ENCODE results near the gene SCYL1.
"Not testable (repeated sequence)": the region's sequence is repeated elsewhere in the genome, so short reads cannot be mapped to it uniquely, and the experiment has no call there.

The SCYL1 gene

DNA sequence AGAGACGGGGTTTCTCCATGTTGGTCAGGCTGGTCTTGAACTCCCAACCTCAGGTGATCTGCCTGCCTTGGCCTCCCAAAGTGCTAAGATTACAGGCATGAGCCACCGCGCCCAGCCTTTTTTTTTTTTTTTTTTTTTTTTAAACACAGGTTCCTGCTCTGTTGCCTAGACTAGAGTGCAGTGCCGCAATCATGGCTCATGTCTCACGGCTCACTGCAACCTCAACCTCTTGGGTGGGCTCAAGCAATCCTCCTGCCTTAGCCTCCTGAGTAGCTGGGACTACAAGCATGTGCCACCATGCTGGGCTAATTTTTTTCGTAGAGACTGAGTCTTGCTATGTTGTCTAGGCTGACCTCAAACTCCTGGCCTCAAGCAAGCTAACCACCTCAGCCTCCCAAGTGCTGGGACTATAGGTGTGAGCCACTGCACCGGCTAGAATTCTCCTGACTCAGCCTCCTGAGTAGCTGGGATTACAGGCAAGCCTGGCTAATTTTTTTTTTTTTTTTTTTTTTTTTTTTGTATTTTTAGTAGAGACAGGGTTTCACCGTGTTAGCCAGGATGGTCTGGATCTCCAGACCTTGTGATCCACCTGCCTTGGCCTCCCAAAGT is 5.8 kb upstream of the SCYL1 start:
- not testable (repeated sequence) for H3K36me3 ChIP-seq (ENCODE audit: control insufficient read depth, insufficient read depth, low read length, severe bottlenecking); H3K9me3 ChIP-seq (ENCODE audit: control insufficient read depth, low read length); DNase-seq (ENCODE audit: low read depth); H3K9ac ChIP-seq (ENCODE audit: low read length); H3K27me3 ChIP-seq (replicated peaks; ENCODE audit: control insufficient read depth, insufficient read depth, low read length); H3K4me1 ChIP-seq (ENCODE audit: control insufficient read depth, insufficient read depth, low read length); H3K4me3 ChIP-seq (ENCODE audit: low read length)

GRCh38 chr11:65521777-65522521 is 2.9 kb upstream of the SCYL1 start:
- not testable (repeated sequence) for H3K4me3 ChIP-seq (ENCODE audit: low read length)
- peaks cover 19% of the 10 kb centered on the region for H3K4me1 ChIP-seq (ENCODE audit: control insufficient read depth, insufficient read depth, low read length)

DNA sequence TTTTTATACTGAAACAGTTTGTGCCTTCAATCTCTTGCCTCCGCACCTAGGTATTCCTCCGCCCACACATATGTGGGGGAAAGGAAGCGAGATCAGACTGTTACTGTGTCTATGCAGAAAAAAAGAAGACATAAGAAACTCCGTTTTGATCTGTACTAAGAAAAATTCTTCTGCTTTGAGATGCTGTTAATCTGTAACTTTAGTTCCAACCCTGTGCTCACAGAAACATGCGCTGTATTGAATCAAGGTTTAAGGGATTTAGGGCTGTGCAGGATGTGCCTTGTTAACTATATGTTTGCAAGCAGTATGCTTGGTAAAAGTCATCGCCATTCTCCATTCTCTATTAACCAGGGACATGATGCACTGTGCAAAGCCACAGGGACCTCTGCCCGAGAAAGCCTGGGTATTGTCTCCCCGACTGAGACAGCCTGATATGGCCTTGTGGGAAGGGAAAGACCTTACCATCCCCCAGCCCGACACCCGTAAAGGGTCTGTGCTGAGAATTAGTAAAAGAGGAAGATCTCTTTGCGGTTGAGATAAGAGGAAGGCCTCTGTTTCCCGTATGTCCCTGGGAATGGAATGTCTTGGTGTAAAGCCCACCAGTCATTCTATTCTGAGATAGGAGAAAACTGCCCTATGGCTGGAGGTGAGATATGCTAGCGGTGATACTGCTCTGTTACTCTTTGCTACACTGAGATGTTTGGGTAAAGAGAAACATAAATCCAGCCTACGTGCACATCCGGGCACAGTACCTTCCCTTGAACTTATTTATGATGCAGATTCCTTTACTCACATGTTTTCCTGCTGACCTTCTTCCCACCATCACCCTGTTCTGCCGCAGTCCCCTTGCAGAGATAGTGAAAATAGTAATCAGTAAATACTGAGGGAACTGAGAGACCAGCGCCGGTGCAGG is 1.9 kb upstream of the SCYL1 start:
- H3K27me3 ChIP-seq (replicated peaks; ENCODE audit: control insufficient read depth, insufficient read depth, low read length); H3K9ac ChIP-seq (ENCODE audit: low read length); H3K4me3 ChIP-seq (ENCODE audit: low read length); DNase-seq (ENCODE audit: low read depth); H3K9me3 ChIP-seq (ENCODE audit: control insufficient read depth, low read length): not testable (repeated sequence)
- peaks cover 11% of the 10 kb centered on the region for H3K36me3 ChIP-seq (ENCODE audit: control insufficient read depth, insufficient read depth, low read length, severe bottlenecking)
- H3K4me1 ChIP-seq (ENCODE audit: control insufficient read depth, insufficient read depth, low read length) = peaks cover 19% of the 10 kb centered on the region

More at GRCh38 chr11:65521777-65522521, 2.9 kb upstream of the SCYL1 start:
- not testable (repeated sequence) for H3K36me3 ChIP-seq (ENCODE audit: control insufficient read depth, insufficient read depth, low read length, severe bottlenecking); H3K9ac ChIP-seq (ENCODE audit: low read length); H3K27me3 ChIP-seq (replicated peaks; ENCODE audit: control insufficient read depth, insufficient read depth, low read length); H3K9me3 ChIP-seq (ENCODE audit: control insufficient read depth, low read length); DNase-seq (ENCODE audit: low read depth)

GRCh38 chr11:65523631-65523968 is 1.3 kb upstream of the SCYL1 start:
- not testable (repeated sequence) for DNase-seq (ENCODE audit: low read depth); H3K9ac ChIP-seq (ENCODE audit: low read length); H3K9me3 ChIP-seq (ENCODE audit: control insufficient read depth, low read length); H3K27me3 ChIP-seq (replicated peaks; ENCODE audit: control insufficient read depth, insufficient read depth, low read length); H3K4me3 ChIP-seq (ENCODE audit: low read length)
- Histone ChIP-seq H3K4me1 (ENCODE audit: control insufficient read depth, insufficient read depth, low read length) (peaks cover 19% of the 10 kb centered on the region), H3K36me3 (ENCODE audit: control insufficient read depth, insufficient read depth, low read length, severe bottlenecking) (peaks cover 12% of the 10 kb centered on the region)

DNA sequence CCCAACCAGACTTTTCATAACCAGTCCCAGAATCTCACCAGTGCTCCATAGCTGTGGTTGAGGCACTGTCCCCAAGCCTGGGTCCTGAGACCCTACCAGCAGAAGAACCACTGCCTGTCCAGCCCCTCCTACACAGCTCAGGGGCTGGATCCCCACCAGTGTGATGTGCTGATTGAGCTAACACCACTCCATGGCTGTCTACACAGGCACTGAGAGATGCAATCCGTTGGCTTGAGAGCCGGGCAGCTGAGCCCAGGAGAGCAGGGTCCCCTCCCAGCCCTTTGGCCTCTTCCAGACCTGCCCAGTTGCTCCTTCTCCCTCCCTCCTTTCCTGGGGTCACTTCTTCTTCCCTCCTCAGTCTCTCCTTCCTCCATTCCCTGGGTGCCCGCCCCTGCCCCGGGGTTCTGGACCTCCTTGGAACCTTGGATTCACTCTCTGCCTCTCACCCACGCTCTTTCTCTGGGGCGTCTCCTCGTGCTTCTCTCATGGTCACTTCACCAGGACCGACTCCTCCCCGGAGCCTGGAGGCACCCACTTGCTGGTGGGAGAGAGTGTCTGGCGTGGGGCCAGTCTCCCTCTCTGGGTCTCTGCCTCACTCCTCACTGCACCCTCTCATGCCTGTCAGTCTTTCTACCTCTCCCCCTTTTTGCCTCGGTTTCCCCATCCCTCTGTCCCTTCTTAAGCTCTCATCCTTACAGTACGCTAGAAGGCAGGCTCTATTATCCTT is 706 bp upstream of the SCYL1 start:
- Histone ChIP-seq H3K4me1 (ENCODE audit: control insufficient read depth, insufficient read depth, low read length) (peaks cover 19% of the 10 kb centered on the region), H3K9ac (ENCODE audit: low read length) (peak overlapping the region; percentile 79), H3K4me3 (ENCODE audit: low read length) (peak overlapping the region; percentile 75), H3K27me3 (replicated peaks; ENCODE audit: control insufficient read depth, insufficient read depth, low read length) (no peaks in the 10 kb centered on the region), H3K36me3 (ENCODE audit: control insufficient read depth, insufficient read depth, low read length, severe bottlenecking) (peaks cover 12% of the 10 kb centered on the region), H3K9me3 (ENCODE audit: control insufficient read depth, low read length) (no peaks in the 10 kb centered on the region)
- no peak for DNase-seq (ENCODE audit: low read depth)

GRCh38 chr11:65525546-65526480 is 930 bp downstream of the SCYL1 start:
- Histone ChIP-seq H3K27me3 (replicated peaks; ENCODE audit: control insufficient read depth, insufficient read depth, low read length) (no peaks in the 10 kb centered on the region), H3K9me3 (ENCODE audit: control insufficient read depth, low read length) (no peaks in the 10 kb centered on the region), H3K4me1 (ENCODE audit: control insufficient read depth, insufficient read depth, low read length) (peaks cover 19% of the 10 kb centered on the region), H3K4me3 (ENCODE audit: low read length) (peak overlapping the region; percentile 96), H3K36me3 (ENCODE audit: control insufficient read depth, insufficient read depth, low read length, severe bottlenecking) (peaks cover 23% of the 10 kb centered on the region), H3K9ac (ENCODE audit: low read length) (peak overlapping the region; percentile 97)
- DNase-seq (ENCODE audit: low read depth) = no peak

DNA sequence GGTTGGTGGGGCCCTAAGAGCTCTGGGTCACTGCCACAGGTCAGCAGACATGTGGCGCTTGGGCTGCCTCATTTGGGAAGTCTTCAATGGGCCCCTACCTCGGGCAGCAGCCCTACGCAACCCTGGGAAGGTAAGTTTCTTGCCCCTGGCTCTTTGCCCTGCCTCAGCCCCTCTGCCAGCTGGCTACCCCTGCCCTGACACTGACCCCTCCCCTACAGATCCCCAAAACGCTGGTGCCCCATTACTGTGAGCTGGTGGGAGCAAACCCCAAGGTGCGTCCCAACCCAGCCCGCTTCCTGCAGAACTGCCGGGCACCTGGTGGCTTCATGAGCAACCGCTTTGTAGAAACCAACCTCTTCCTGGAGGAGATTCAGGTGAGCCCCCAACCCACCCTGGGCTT is 1.9 kb downstream of the SCYL1 start:
- H3K4me1 ChIP-seq (ENCODE audit: control insufficient read depth, insufficient read depth, low read length) = peaks cover 19% of the 10 kb centered on the region
- H3K9me3 ChIP-seq (ENCODE audit: control insufficient read depth, low read length) = no peaks in the 10 kb centered on the region
- no peak overlapping the region for H3K4me3 ChIP-seq (ENCODE audit: low read length)
- no peak for DNase-seq (ENCODE audit: low read depth)
- peaks cover 32% of the 10 kb centered on the region for H3K36me3 ChIP-seq (ENCODE audit: control insufficient read depth, insufficient read depth, low read length, severe bottlenecking)
- H3K9ac ChIP-seq (ENCODE audit: low read length) = peak overlapping the region; percentile 97
- H3K27me3 ChIP-seq (replicated peaks; ENCODE audit: control insufficient read depth, insufficient read depth, low read length) = no peaks in the 10 kb centered on the region

- DNase-seq (ENCODE audit: low read depth) = no peak
Observed at GRCh38 chr11:65528819-65529350, 4.0 kb downstream of the SCYL1 start.

DNA sequence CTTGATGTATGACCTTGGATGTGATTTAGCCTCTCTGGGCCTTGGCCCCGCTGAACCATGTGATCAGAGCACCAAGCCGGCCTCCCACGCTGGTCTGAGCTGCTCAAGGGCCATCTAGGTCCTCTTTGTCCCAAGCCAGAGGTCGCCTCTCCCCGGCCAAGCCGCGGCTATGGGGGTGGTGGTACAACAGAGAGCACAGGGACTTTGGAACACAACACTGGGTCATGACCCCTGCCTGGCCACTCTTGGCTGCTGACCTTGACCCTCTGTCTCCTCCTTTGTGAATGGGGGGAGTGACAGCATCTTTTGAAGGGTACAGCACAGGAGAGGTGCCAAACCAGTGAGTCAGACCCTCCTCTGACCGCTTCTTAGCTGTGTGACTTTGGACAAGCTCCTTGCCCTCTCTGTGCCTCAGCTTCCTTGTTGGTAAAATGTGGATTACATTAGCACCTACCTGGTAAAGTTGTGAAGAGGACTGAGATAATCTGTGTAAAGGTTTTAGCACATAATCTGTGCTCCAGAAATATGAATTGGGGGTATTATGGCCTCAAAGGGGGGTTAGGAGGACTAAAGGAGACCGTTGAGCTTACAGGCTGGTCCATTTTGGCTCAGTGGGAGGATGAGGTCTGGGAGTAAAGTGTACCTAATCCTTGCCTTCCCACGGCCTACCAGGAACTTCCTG is 4.7 kb downstream of the SCYL1 start:
- Histone ChIP-seq H3K4me1 (ENCODE audit: control insufficient read depth, insufficient read depth, low read length) (peaks cover 11% of the 10 kb centered on the region), H3K9me3 (ENCODE audit: control insufficient read depth, low read length) (no peaks in the 10 kb centered on the region), H3K4me3 (ENCODE audit: low read length) (no peak overlapping the region), H3K36me3 (ENCODE audit: control insufficient read depth, insufficient read depth, low read length, severe bottlenecking) (peaks cover 50% of the 10 kb centered on the region), H3K9ac (ENCODE audit: low read length) (no peak overlapping the region), H3K27me3 (replicated peaks; ENCODE audit: control insufficient read depth, insufficient read depth, low read length) (no peaks in the 10 kb centered on the region)
- DNase-seq (ENCODE audit: low read depth) = no peak

More at GRCh38 chr11:65528819-65529350, 4.0 kb downstream of the SCYL1 start:
- Histone ChIP-seq H3K27me3 (replicated peaks; ENCODE audit: control insufficient read depth, insufficient read depth, low read length) (no peaks in the 10 kb centered on the region), H3K4me3 (ENCODE audit: low read length) (no peak overlapping the region), H3K4me1 (ENCODE audit: control insufficient read depth, insufficient read depth, low read length) (peaks cover 18% of the 10 kb centered on the region), H3K36me3 (ENCODE audit: control insufficient read depth, insufficient read depth, low read length, severe bottlenecking) (peaks cover 50% of the 10 kb centered on the region), H3K9ac (ENCODE audit: low read length) (no peak overlapping the region), H3K9me3 (ENCODE audit: control insufficient read depth, low read length) (no peaks in the 10 kb centered on the region)

DNA sequence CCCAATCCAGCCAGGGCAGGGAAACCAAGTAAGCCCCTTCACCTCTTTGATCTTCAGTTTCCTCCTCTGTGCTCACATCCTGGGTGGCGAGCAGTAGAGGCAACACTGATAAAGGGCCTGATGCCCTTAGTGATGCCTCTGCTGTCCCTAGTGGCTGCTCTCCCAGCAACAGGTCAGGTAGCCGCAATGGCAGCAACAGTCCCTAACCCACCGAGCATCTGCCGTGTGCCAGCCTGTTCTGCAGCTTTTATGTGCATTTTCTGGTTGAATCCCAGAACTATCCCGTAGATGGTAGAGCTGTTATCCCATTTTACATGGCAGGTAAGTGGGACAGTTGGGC is 5.2 kb downstream of the SCYL1 start:
- no peaks in the 10 kb centered on the region for H3K9me3 ChIP-seq (ENCODE audit: control insufficient read depth, low read length)
- H3K27me3 ChIP-seq (replicated peaks; ENCODE audit: control insufficient read depth, insufficient read depth, low read length) = no peaks in the 10 kb centered on the region
- no peak overlapping the region for H3K4me3 ChIP-seq (ENCODE audit: low read length)
- H3K4me1 ChIP-seq (ENCODE audit: control insufficient read depth, insufficient read depth, low read length) = peaks cover 11% of the 10 kb centered on the region
- DNase-seq (ENCODE audit: low read depth) = no peak
- H3K9ac ChIP-seq (ENCODE audit: low read length) = no peak overlapping the region
- peaks cover 50% of the 10 kb centered on the region for H3K36me3 ChIP-seq (ENCODE audit: control insufficient read depth, insufficient read depth, low read length, severe bottlenecking)

Measured in adipocyte (in vitro differentiated cells).